CD4-positive, alpha-beta memory T cell (primary cell): Measurements from ENCODE around the gene ARHGEF33. TPM values are rescaled to one million over a fixed set of nuclear protein-coding genes. Genes with fewer than 3 reads are reported as not detected.

Source experiments
- CTCF ChIA-PET: fragments of 350-600 bp; sonication (Branson Sonifier 250); formaldehyde crosslinking; loops from one replicate; lab custom pipeline; 2021; ENCODE audit warnings: inconsistent platforms; ENCODE audit not compliant: partially characterized antibody; lab: Charles Lee
- POLR2A ChIA-PET: fragments of 350-600 bp; sonication (Branson Sonifier 250); formaldehyde crosslinking; loops from one replicate; lab custom pipeline; 2021; ENCODE audit not compliant: partially characterized antibody; lab: Charles Lee
- DNase-seq, 5 donors: peaks; one replicate each; pipeline versions ENCODE4 v3.0.0 to v3.0.0-alpha.2; 2020 to 2022; ENCODE audit warnings: mixed read lengths in 1 of 5
- H3K27ac ChIP-seq: one replicate; pipeline ENCODE4 v1.7.0; 2013; ENCODE audit warnings: low read depth, low read length
- H3K27me3 ChIP-seq: 2 replicates; pipeline ENCODE4 v1.7.0; 2013; ENCODE audit warnings: mild to moderate bottlenecking, low read length, moderate library complexity; ENCODE audit not compliant: insufficient read depth
- H3K36me3 ChIP-seq: 2 replicates; pipeline ENCODE4 v1.7.0; 2013; ENCODE audit warnings: mild to moderate bottlenecking, low read length, moderate library complexity; ENCODE audit not compliant: insufficient read depth
- H3K4me1 ChIP-seq: 2 replicates; pipeline ENCODE4 v1.7.0; 2013; ENCODE audit warnings: mild to moderate bottlenecking, low read length, moderate library complexity; ENCODE audit not compliant: insufficient read depth
- H3K4me3 ChIP-seq, 2 donors: one replicate each; pipeline ENCODE4 v1.7.0; 2013; ENCODE audit warnings: low read length in 2 of 2, mild to moderate bottlenecking in 1 of 2
- H3K9me3 ChIP-seq, 2 donors: one replicate each; pipeline ENCODE4 v1.7.0; 2013; ENCODE audit warnings: low read length in 2 of 2, control low read depth in 1 of 2; ENCODE audit not compliant: control insufficient read depth in 1 of 2
- H3K27ac Mint-ChIP-seq, 7 donors: one replicate each; pipeline ENCODE4 v1.8.0; 2020 to 2021; ENCODE audit warnings: mixed read lengths in 7 of 7, mild to moderate bottlenecking in 6 of 7, inconsistent platforms in 3 of 7, moderate library complexity in 3 of 7
- H3K27me3 Mint-ChIP-seq, 2 donors: one replicate each; pipeline ENCODE4 v1.8.0; 2020 to 2021; ENCODE audit warnings: mixed read lengths in 2 of 2
- H3K36me3 Mint-ChIP-seq, 2 donors: one replicate each; pipeline ENCODE4 v1.8.0; 2020 to 2021; ENCODE audit warnings: mixed read lengths in 2 of 2, inconsistent platforms in 1 of 2, mild to moderate bottlenecking in 1 of 2
- H3K4me1 Mint-ChIP-seq, 4 donors: one replicate each; pipeline ENCODE4 v1.8.0; 2020 to 2021; ENCODE audit warnings: mixed read lengths in 4 of 4, mild to moderate bottlenecking in 1 of 4
- H3K4me3 Mint-ChIP-seq, 8 donors: one replicate each; pipeline ENCODE4 v1.8.0; 2020 to 2021; ENCODE audit warnings: mixed read lengths in 8 of 8, mild to moderate bottlenecking in 7 of 8, moderate library complexity in 6 of 8, inconsistent platforms in 3 of 8
- H3K9me3 Mint-ChIP-seq, 8 donors: one replicate each; pipeline ENCODE4 v1.8.0; 2020 to 2021; ENCODE audit warnings: mixed read lengths in 8 of 8, mild to moderate bottlenecking in 5 of 8, inconsistent platforms in 3 of 8, moderate library complexity in 1 of 8
- intact Hi-C: fragments of 100-400 bp; cut with micrococcal nuclease; formaldehyde crosslinking; loops from one replicate; pipeline ENCODE4 v1.15.1; 2023
- polyA plus RNA-seq, 2 donors: library from polyadenylated mRNA; unstranded; fragments of 300-500 nt; fragmentation: Illumina TruSeq; gene quantifications; one replicate each; pipeline ENCODE4 v1.2.3, GENCODE V29; 2021
- total RNA-seq, 2 experiments: library from RNA; stranded (reverse); gene quantifications; one replicate each; pipeline ENCODE4 v1.2.3, GENCODE V29; 2021

ARHGEF33 gene
- total and polyA plus RNA-seq, 4 experiments from 2014 or later, result 0.09 to 0.53 TPM; not detected in 2

DNA sequence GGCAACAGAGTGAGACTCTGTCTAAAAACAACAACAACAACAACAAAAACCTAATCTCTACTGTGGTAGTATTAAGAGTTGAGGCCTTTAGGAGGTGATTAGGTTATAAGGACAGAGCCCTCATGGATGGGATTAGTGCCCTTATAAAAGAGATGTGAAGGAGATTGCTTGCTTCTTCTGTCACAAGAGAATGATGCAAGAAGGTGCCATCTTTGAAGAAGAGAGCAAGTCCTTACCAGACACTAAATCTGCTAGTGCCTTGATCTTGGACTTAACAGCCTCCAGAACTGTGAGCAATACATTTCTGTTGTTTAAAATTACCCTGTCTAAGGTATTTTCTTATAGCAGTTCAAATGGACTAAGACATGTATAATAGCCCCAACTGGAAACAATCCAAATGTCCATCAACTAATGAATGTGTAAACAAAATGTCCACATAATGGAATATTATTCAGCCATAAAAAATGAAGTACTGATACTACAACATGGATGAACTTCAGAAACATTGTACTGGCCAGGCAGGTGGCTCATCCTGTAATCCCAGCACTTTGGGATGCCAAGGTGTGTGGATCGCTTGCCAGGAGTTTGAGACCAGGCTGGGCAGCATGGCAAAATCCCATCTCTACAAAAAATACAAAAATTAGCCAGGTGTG is 1.6 kb upstream of the ARHGEF33 start:
- Histone ChIP-seq H3K4me3 (no peak overlapping the region), H3K27ac (no peak overlapping the region), H3K9me3 (no peaks in the 10 kb centered on the region), H3K36me3 (no peaks in the 10 kb centered on the region), H3K27me3 (no peaks in the 10 kb centered on the region), H3K4me1 (no peaks in the 10 kb centered on the region)
- H3K4me3 Mint-ChIP-seq, result no peak overlapping the region
- peaks cover 0 to 1% of the 10 kb centered on the region in 2 donors for H3K27me3 Mint-ChIP-seq
- peaks cover 0 to 4% of the 10 kb centered on the region in 2 donors for H3K36me3 Mint-ChIP-seq
- no peak overlapping the region for H3K27ac Mint-ChIP-seq
- DNase-seq, result no peak
- ChIA-PET CTCF (no interaction called here), POLR2A (no interaction called here)
- intact Hi-C loops, result no loop called here
- H3K9me3 Mint-ChIP-seq, result no peaks in the 10 kb centered on the region
- H3K4me1 Mint-ChIP-seq, result no peaks in the 10 kb centered on the region

DNA sequence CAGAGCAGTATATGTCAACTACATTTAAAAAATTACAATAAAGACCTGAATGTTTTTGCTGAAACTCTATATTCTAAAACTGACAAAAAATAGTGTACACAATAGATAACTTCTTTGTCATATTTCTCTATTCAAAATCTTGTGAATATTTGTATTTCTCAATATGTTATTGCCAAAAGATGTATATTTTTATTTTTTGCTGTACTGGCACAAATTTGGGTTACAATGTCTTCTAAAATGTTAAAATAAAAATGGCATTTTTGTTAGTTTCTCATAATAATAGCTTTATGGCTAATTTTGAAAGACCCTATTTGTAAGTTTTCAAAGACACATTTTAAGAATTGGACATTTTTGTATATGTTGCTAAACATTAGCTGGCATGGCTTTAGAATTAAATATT is 630 bp upstream of the ARHGEF33 start:
- Mint-ChIP-seq H3K27ac (no peak overlapping the region), H3K36me3 (peaks cover 0 to 4% of the 10 kb centered on the region in 2 donors), H3K4me1 (no peaks in the 10 kb centered on the region), H3K4me3 (no peak overlapping the region), H3K27me3 (peaks cover 0 to 1% of the 10 kb centered on the region in 2 donors), H3K9me3 (no peaks in the 10 kb centered on the region)
- ChIA-PET POLR2A (no interaction called here), CTCF (no interaction called here)
- Histone ChIP-seq H3K4me1 (no peaks in the 10 kb centered on the region), H3K27me3 (no peaks in the 10 kb centered on the region), H3K9me3 (no peaks in the 10 kb centered on the region), H3K4me3 (no peak overlapping the region), H3K36me3 (no peaks in the 10 kb centered on the region), H3K27ac (no peak overlapping the region)
- intact Hi-C loops, result no loop called here
- no peak for DNase-seq

DNA sequence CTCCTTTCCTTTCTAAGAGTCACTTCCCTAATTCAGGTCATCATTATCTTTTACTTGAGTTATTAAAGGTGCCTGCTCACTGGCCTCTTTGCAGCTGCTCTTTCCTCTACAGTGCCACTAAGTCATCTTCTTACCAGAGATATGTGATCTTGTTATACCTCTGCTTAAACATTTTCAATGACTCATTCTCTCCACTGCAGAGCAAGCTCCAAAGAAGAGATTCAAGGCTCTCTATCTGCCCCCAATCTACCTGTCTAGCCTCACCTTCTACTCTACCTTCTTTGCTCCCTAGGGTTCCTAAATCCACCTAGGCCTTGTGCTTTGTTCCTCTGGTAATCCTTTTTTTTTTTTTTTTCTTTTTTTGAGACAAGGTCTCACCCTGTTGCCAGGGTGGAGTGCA is 3.1 kb downstream of the ARHGEF33 start:
- no peak overlapping the region for H3K27ac ChIP-seq
- Mint-ChIP-seq H3K9me3 (no peaks in the 10 kb centered on the region), H3K4me1 (no peaks in the 10 kb centered on the region), H3K4me3 (no peak overlapping the region), H3K27me3 (peaks cover 0 to 7% of the 10 kb centered on the region in 2 donors), H3K27ac (no peak overlapping the region), H3K36me3 (no peaks in the 10 kb centered on the region)
- no peak overlapping the region for H3K4me3 ChIP-seq
- H3K36me3 ChIP-seq, result no peaks in the 10 kb centered on the region
- no peaks in the 10 kb centered on the region for H3K4me1 ChIP-seq
- no peaks in the 10 kb centered on the region for H3K27me3 ChIP-seq
- DNase-seq, result no peak
- intact Hi-C loops, result no loop called here
- ChIA-PET CTCF (no interaction called here), POLR2A (interaction anchor here (0.6 kb wide), 1 partner anchor 1934 kb away, joined by 6 read pairs; no protein-coding TSS in a partner anchor)
- no peaks in the 10 kb centered on the region for H3K9me3 ChIP-seq

DNA sequence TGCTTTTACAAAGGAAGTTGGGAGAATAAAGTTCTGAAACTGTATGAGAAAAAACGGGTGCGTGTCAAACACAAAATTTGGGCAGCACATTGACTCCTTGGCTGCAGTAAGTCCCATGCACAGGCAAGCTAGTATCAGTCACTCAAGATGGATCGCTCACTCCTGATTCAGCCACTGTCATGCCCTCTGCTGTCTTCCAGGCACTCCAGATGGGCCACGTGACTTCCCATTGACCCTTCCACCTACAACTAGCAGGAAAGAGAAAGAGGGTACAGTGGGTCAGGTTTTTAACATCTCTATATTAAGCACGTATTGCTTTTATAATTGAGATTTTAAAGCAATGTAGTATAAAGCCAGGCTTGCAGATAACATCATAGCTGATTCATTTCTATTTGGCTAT is 8.6 kb downstream of the ARHGEF33 start:
- H3K36me3 Mint-ChIP-seq, result no peaks in the 10 kb centered on the region
- POLR2A ChIA-PET, result no interaction called here

DNA sequence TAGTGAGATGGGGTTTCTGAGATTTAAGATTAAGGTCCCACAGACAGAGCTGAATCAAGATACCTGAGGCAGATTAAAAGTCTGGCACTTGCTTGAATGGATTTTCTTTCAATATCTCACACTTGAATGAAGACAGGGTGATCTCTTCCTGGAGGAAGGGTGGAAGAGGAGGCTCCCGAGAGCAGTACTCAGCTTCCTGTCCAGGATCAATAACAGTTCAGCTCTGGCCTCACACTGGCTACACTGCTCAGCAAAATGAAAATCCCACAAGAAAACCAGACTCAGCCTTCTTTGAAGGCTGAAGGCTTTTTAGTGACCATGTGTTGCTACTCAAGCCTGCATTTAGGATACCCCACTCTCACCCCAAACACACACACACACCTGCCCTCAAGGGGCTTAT is 11.1 kb downstream of the ARHGEF33 start:
- intact Hi-C loops, result no loop called here
- Mint-ChIP-seq H3K4me1 (no peaks in the 10 kb centered on the region), H3K36me3 (no peaks in the 10 kb centered on the region), H3K4me3 (no peak overlapping the region), H3K9me3 (no peaks in the 10 kb centered on the region), H3K27ac (no peak overlapping the region), H3K27me3 (peaks cover 1 to 8% of the 10 kb centered on the region in 2 donors)
- Histone ChIP-seq H3K9me3 (no peaks in the 10 kb centered on the region), H3K4me3 (no peak overlapping the region), H3K36me3 (no peaks in the 10 kb centered on the region), H3K27ac (no peak overlapping the region), H3K27me3 (no peaks in the 10 kb centered on the region), H3K4me1 (no peaks in the 10 kb centered on the region)
- POLR2A ChIA-PET, result no interaction called here
- DNase-seq, result no peak
- CTCF ChIA-PET, result interaction anchor here (2.1 kb wide), 1 partner anchor 47 kb away, joined by 6 read pairs; no protein-coding TSS in a partner anchor

More for the DNA sequence above, 8.6 kb downstream of the ARHGEF33 start:
- Mint-ChIP-seq H3K27ac (no peak overlapping the region), H3K4me3 (no peak overlapping the region), H3K27me3 (peaks cover 1 to 8% of the 10 kb centered on the region in 2 donors), H3K4me1 (no peaks in the 10 kb centered on the region), H3K9me3 (no peaks in the 10 kb centered on the region)
- intact Hi-C loops, result no loop called here
- H3K27me3 ChIP-seq, result no peaks in the 10 kb centered on the region
- no peaks in the 10 kb centered on the region for H3K36me3 ChIP-seq
- H3K9me3 ChIP-seq, result no peaks in the 10 kb centered on the region
- no peak overlapping the region for H3K4me3 ChIP-seq
- no peaks in the 10 kb centered on the region for H3K4me1 ChIP-seq
- no peak overlapping the region for H3K27ac ChIP-seq
- DNase-seq, result no peak
- CTCF ChIA-PET, result no interaction called here

DNA sequence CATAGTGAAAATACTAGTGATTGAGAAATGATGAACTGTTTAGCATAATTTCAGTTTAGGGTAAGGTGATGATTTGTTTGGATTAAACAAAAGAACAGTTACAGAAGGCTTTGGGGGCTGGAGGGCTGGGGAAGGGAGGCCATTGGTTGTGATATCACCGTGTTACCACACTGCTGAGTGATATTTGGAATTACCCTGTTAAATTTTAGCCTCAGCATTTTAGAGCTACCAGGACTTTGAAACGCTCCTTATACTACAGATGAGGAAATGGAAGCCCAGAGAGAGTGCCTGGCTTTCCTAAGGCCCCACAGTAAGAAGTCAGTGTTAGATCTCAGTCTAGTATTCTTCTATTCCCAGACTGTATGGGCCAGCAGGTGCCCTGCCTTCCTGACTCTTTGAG is 15.6 kb downstream of the ARHGEF33 start:
- no peak overlapping the region for H3K27ac ChIP-seq
- ChIA-PET POLR2A (no interaction called here), CTCF (no interaction called here)
- H3K9me3 ChIP-seq, result no peaks in the 10 kb centered on the region
- no peaks in the 10 kb centered on the region for H3K36me3 Mint-ChIP-seq
- intact Hi-C loops, result no loop called here
- DNase-seq, result no peak
- H3K27me3 Mint-ChIP-seq, result no peaks in the 10 kb centered on the region
- H3K4me3 ChIP-seq, result no peak overlapping the region
- no peaks in the 10 kb centered on the region for H3K36me3 ChIP-seq
- H3K27me3 ChIP-seq, result no peaks in the 10 kb centered on the region
- no peaks in the 10 kb centered on the region for H3K9me3 Mint-ChIP-seq
- no peaks in the 10 kb centered on the region for H3K4me1 ChIP-seq
- peak overlapping the region in 1 of 7 donors; percentile 23 for H3K27ac Mint-ChIP-seq
- peaks cover 3 to 13% (median 7%) of the 10 kb centered on the region in 4 donors for H3K4me1 Mint-ChIP-seq
- H3K4me3 Mint-ChIP-seq, result no peak overlapping the region

DNA sequence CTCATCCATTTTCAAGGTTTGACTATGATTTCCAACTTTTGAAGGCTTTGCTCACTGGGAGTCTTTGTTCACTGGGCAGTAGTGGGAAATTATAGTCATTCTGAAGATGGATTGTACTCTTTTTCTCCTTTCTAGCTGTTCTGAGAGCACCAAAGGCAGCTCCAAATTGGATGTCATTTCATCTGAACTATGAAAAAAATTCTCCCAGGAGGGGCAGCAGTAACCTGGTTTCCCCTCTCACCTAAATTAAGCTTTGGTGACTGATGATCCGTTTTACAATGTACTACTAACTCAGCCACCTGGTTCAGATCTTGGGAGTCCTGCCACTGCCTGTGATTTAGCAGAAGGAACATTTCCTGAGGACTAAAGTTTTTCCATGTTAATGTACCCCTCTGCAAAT is 17.6 kb downstream of the ARHGEF33 start:
- no peak overlapping the region for H3K27ac Mint-ChIP-seq
- H3K4me1 ChIP-seq, result no peaks in the 10 kb centered on the region
- H3K4me3 ChIP-seq, result no peak overlapping the region
- no peaks in the 10 kb centered on the region for H3K27me3 Mint-ChIP-seq
- H3K9me3 Mint-ChIP-seq, result no peaks in the 10 kb centered on the region
- no peaks in the 10 kb centered on the region for H3K27me3 ChIP-seq
- intact Hi-C loops, result no loop called here
- no peaks in the 10 kb centered on the region for H3K36me3 Mint-ChIP-seq
- peaks cover 3 to 13% (median 7%) of the 10 kb centered on the region in 4 donors for H3K4me1 Mint-ChIP-seq
- ChIA-PET CTCF (interaction anchor here (0.7 kb wide), 1 partner anchor 12 kb away, joined by 4 read pairs; no protein-coding TSS in a partner anchor), POLR2A (no interaction called here)
- no peak for DNase-seq
- H3K36me3 ChIP-seq, result no peaks in the 10 kb centered on the region
- no peak overlapping the region for H3K27ac ChIP-seq
- no peaks in the 10 kb centered on the region for H3K9me3 ChIP-seq
- H3K4me3 Mint-ChIP-seq, result no peak overlapping the region
